ENCODE measurements around the gene NCAM1. TPM values are rescaled to one million over a fixed set of nuclear protein-coding genes. Genes with fewer than 3 reads are reported as not detected.

Gene NCAM1
- total RNA-seq, 1 experiment from 2014 or later = 3.7 TPM

DNA sequence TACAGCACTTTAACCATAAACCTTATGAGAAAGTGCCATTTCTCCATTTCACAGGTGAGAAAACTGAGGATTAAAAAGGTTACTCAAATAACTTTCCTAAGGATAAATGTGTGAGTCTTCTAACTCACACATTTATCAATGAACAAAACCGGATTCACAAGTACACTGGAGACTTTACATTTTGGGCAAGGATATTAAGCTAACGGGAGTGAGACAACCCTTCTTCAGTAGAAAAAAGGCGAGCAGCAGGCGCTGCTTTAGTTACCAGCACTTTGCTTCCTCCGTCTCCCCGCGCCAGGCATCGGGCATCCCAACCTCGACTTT is 352.8 kb downstream of the NCAM1 start:
- no peak overlapping the region for H3K27ac Mint-ChIP-seq (ENCODE audit: unreplicated experiment)
- intact Hi-C loops (cut with micrococcal nuclease; ENCODE audit: unreplicated experiment) = no loop called here
- BruUV-seq (replicated peaks) = no TSS peak

DNA sequence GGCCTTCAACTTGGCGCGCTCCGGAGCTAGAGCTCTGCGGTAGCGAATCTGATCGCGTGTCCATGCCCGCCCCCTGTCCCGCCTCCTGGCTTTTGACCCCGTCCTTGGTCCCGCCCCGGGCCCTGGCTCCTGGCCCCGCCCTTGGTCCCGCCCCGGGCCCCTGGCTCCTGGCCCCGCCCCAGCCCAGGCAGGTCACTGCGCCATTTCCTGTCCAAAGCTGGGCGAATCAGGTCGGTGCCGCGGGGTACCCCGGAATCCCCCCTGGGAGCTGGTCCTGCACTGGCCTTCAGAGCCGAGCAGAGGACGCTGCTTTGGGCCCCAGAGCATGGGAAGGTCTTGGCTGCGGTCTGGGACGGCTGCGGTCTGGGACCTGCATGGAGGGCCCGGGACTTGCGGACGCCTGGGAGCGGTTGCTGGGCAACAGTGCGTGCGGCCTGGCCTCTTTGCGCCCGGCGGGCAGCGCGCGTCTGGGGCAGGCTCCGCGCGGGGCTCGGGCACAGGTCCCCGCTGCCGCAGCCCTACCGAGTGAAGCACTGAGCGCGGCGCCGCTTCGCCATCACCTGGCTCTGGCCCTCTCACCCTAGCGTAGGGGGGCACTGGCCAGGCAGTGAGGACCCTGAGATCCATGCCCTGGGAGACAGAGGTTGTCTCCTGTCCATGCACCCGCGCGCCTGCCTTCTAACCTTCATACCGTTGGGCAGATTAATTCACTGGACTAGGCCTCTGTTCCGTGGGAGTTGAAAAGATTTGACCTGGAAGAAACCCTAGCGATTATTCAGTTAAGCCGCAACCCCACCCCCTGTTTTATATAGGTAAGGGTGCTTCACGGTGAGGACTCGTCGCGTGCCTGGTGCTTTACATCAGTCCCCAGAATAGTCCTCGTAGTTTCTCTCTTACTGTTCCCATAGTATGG is 353.4 kb downstream of the NCAM1 start, which contains the start of gene TTC12:
TTC12 (plus strand) TSS at position 195 of the 913 bp plus-strand sequence. CDS start 1,675 bp downstream, outside the sequence.
- Mint-ChIP-seq H3K27me3 (ENCODE audit: unreplicated experiment) (no peaks in the 10 kb centered on the region), H3K27ac (ENCODE audit: unreplicated experiment) (no peak within 1 kb of the TSS), H3K4me3 (ENCODE audit: low read depth, unreplicated experiment) (peak within 1 kb of the TSS; percentile 70), H3K9me3 (ENCODE audit: low read depth, unreplicated experiment) (no peaks in the 10 kb centered on the region), H3K4me1 (ENCODE audit: low read depth, unreplicated experiment) (peaks cover 8% of the 10 kb centered on the region), H3K36me3 (ENCODE audit: insufficient read depth, unreplicated experiment) (peaks cover 13% of the 10 kb centered on the region)
- CTCF ChIA-PET = interaction anchor here (0.6 to 1.1 kb wide), 3 partner anchors 178 to 921 kb away, joined by 3 to 4 read pairs (median 4); no protein-coding TSS in a partner anchor
- TF ChIP-seq, protein P1, sequence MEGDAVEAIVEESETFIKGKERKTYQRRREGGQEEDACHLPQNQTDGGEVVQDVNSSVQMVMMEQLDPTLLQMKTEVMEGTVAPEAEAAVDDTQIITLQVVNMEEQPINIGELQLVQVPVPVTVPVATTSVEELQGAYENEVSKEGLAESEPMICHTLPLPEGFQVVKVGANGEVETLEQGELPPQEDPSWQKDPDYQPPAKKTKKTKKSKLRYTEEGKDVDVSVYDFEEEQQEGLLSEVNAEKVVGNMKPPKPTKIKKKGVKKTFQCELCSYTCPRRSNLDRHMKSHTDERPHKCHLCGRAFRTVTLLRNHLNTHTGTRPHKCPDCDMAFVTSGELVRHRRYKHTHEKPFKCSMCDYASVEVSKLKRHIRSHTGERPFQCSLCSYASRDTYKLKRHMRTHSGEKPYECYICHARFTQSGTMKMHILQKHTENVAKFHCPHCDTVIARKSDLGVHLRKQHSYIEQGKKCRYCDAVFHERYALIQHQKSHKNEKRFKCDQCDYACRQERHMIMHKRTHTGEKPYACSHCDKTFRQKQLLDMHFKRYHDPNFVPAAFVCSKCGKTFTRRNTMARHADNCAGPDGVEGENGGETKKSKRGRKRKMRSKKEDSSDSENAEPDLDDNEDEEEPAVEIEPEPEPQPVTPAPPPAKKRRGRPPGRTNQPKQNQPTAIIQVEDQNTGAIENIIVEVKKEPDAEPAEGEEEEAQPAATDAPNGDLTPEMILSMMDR (IDR thresholded peaks at IDR 0.05; ENCODE audit: unreplicated experiment) = no peak
- intact Hi-C loops (cut with micrococcal nuclease; ENCODE audit: unreplicated experiment) = no loop called here
- peak; percentile 93 for DNase-seq
- no TSS peak for BruUV-seq (replicated peaks)

More for the DNA sequence above, 352.8 kb downstream of the NCAM1 start:
- Mint-ChIP-seq H3K27me3 (ENCODE audit: unreplicated experiment) (peaks cover 2% of the 10 kb centered on the region), H3K9me3 (ENCODE audit: low read depth, unreplicated experiment) (no peaks in the 10 kb centered on the region), H3K36me3 (ENCODE audit: insufficient read depth, unreplicated experiment) (peaks cover 13% of the 10 kb centered on the region), H3K4me3 (ENCODE audit: low read depth, unreplicated experiment) (peak overlapping the region; percentile 70), H3K4me1 (ENCODE audit: low read depth, unreplicated experiment) (peaks cover 8% of the 10 kb centered on the region)
- no peak for DNase-seq
- TF ChIP-seq, protein P1 (IDR thresholded peaks at IDR 0.05; ENCODE audit: unreplicated experiment) = no peak
- CTCF ChIA-PET = interaction anchor here (0.6 to 1.1 kb wide), 3 partner anchors 179 to 922 kb away, joined by 3 to 4 read pairs (median 4); no protein-coding TSS in a partner anchor

DNA sequence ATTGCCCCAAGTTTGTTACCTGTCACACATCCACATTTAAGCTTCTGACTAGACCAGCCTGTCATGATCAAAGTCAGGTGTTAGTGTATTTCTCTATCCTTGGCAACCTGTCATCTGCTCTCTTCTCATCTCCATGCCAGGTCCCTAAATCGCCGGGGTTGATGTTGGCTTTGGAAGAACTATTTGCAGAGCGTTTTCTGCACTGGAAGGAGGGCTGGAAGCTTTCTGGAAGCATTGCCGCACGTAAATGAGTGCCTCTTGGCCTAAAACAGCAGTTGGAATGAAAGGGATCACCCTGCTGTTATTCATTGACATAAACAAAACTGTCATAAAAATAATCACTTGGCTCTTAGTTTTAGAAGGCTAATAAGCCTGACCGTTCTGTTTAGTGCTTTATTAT is 354.6 kb downstream of the NCAM1 start:
- Mint-ChIP-seq H3K36me3 (ENCODE audit: insufficient read depth, unreplicated experiment) (peaks cover 13% of the 10 kb centered on the region), H3K4me1 (ENCODE audit: low read depth, unreplicated experiment) (peaks cover 8% of the 10 kb centered on the region), H3K9me3 (ENCODE audit: low read depth, unreplicated experiment) (no peaks in the 10 kb centered on the region), H3K4me3 (ENCODE audit: low read depth, unreplicated experiment) (no peak overlapping the region), H3K27ac (ENCODE audit: unreplicated experiment) (no peak overlapping the region), H3K27me3 (ENCODE audit: unreplicated experiment) (no peaks in the 10 kb centered on the region)
- no peak for DNase-seq
- intact Hi-C loops (cut with micrococcal nuclease; ENCODE audit: unreplicated experiment) = no loop called here
- CTCF ChIA-PET = no interaction called here
- BruUV-seq (replicated peaks) = no TSS peak
- TF ChIP-seq, protein P1 (IDR thresholded peaks at IDR 0.05; ENCODE audit: unreplicated experiment) = no peak

DNA sequence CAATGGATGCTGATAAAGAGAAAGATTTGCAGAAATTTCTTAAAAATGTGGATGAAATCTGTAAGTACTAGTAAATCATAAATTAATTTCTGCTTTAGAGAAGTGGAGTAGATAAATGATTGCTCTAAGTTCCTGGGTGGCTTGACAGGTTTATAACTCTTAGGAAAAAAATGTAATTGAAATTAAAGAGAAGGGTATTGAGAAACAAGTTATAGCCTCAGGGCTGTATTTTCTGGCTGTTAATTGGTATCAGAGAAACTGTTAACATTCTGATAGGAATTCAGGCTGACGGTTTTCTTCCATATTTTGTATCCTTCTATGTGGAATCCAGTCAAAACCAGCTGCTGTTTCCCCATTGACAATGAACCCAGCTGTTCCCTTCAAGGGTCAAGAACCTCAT is 355.0 kb downstream of the NCAM1 start:
- CTCF ChIA-PET = no interaction called here
- H3K4me3 Mint-ChIP-seq (ENCODE audit: low read depth, unreplicated experiment) = no peak overlapping the region
- H3K27me3 Mint-ChIP-seq (ENCODE audit: unreplicated experiment) = no peaks in the 10 kb centered on the region

More for the DNA sequence above, 355.0 kb downstream of the NCAM1 start:
- TF ChIP-seq, protein P1 (IDR thresholded peaks at IDR 0.05; ENCODE audit: unreplicated experiment) = no peak
- BruUV-seq (replicated peaks) = no TSS peak
- Mint-ChIP-seq H3K36me3 (ENCODE audit: insufficient read depth, unreplicated experiment) (peaks cover 13% of the 10 kb centered on the region), H3K9me3 (ENCODE audit: low read depth, unreplicated experiment) (no peaks in the 10 kb centered on the region), H3K27ac (ENCODE audit: unreplicated experiment) (no peak overlapping the region), H3K4me1 (ENCODE audit: low read depth, unreplicated experiment) (peaks cover 8% of the 10 kb centered on the region)
- intact Hi-C loops (cut with micrococcal nuclease; ENCODE audit: unreplicated experiment) = no loop called here
- no peak for DNase-seq

Measured in Calu3 (cell line).